HG02885 (cell line): ENCODE results near the gene MOV10L1.

Source experiments
- ATAC-seq: cut with Tn5 transposase; IDR thresholded peaks from one replicate; pipeline ENCODE4 v1.9.1; 2021; ENCODE audit warnings: mild to moderate bottlenecking; ENCODE audit not compliant: unreplicated experiment, poor library complexity

The MOV10L1 gene

DNA sequence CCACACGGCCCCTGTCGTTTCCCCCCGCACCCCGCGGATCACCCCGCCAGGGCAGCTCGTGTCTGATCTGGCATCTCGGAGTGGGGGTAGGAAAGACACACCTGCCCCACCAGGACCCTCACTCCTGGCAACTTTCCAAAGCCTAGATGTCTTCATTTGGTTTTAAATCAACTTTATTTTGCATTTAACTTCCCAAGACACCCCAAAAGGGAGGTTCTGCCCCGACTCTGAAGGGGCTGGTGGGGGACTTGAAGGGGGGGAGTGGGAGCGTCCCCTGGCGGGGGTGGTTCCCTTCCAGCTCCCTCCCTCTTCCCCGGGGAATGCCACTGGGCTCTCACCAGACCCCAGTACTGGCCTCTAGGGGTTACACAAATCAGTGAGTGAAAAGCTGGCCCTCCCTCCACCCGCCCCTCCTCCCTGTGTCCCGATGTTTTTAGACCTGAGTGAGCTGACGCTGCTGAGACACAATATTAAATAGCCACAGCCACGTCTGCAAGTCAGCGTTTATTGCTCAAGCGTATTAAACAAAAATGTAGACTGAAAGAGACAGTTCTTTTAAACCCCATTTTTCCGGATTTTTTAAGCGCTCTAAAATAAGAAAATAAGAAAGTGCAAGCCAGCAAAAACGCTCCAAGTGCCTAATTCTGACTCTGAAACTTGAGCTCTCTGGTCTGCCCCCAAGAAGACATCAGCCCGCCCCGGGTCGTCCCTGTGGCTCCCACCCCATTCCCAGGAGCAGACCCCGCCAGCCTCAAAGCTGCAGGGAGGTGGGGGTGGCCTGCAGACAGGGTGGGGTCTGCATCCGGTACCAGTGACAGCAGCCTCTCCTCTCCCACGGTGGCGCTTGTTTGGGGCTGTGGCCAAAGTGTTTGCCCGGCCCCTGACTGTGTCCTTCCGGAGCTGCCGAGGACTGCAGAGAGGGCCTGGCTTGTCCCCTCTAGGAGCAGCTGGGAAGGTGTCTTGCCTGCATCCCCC, 30.6 kb upstream of the MOV10L1 start:
- ATAC-seq, result no peak

DNA sequence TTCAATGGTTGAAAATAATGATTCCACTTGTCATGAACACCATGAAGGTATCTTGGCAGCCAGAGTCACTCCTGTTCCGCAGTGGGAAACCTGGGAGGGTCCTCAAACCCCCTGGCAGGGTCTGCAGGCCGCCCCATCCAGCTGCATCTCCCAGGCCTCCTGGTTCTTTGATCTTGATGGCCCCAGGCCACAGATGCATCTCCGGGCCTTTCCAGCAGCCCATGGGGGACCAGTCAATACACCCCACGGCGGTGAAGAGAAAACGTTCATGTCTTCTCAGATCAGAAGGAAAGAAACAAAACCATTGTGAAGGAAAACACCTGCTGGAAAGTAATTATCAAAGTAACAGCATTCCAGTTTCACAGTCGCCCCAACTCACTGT, 29.9 kb upstream of the MOV10L1 start:
- ATAC-seq, result no peak

DNA sequence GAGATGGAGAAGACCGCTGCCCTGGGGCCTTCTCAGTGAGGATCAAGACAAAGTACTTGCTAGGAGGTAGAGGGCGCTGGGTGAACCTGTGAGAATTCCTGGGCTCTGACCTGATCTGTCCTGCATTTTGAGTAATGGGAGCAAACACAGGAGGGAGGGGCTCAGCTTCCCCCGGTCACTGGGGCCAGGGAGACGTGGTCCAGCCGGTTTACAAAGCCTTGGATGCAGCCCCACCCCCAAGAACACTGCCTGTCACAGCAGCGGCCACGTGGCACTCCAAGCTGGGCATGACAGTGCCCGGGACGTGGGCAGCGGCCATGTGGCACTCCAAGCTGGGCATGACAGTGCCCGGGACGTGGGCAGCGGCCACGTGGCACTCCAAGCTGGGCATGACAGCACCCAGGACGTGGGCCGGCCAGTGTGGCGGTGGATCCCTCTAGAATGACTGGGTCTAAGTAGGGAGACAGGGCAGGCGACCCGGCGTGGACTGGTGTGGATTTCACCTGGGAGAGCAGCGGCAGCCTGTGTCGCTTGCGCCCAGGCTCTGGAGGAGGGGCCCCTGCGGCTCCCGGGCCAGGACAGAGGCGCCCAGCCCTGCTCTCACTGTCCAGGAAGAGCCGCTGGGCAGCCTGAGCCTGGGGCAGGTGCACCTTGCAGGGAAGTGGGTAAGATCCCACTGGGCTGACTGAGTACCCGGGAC, 29.2 kb upstream of the MOV10L1 start:
- ATAC-seq, result no peak

DNA sequence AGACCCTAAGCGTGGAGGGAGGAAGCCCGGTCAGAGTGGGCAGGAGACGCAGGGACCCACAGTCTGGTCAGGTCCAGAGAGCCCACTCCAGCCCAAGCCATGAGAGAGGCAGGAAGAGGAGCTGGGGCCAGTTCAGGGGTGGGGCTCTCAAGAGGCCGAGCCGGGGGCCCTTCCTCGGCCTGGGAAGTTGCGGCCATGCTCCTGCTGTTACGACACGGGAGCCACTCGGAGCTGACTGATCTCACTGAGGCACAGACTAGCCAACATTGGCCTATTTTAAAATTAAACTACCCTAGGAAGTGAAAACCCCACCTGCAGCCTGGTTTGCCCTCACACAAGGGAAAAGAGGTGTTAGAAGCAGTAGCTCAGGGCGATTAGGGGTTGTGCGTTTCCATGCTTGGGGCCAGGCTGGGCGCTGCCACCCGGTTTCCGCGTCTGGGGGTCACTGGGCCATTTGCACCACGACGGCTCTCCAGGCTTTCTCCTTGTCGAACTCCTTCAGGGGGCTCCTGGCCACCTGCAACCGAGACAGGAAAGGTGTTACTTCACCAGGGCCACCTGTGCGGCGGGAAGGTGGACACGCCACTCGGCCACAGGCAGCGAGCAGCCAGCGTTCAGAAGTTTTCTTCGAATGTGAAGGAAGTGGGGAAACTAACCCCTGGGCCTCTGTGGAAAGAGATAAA, 28.5 kb upstream of the MOV10L1 start:
- no peak for ATAC-seq

DNA sequence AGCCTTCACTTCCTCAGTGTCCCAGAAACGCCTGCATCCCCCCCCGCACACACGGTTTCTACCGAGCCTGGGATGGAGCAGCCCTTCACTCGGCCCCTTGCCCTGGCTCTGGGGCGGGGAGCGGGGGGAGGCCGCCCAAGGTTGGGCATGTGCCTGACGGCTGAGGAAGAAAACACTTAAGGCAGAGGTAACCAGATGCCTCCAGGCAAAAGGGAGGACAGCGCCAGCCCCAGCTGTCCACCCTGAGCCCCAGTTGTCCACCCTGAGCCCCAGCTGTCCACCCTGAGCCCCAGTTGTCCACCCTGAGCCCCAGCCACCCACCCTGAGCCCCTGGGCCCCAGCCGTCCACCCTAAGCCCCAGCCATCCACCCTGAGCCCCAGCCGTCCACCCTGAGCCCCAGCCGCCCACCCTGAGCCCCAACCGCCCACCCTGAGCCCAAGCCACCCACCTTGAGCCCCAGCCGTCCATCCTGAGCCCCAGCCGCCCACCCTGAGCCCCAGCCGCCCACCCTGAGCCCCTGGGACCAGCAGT, 27.9 kb upstream of the MOV10L1 start:
- no peak for ATAC-seq

DNA sequence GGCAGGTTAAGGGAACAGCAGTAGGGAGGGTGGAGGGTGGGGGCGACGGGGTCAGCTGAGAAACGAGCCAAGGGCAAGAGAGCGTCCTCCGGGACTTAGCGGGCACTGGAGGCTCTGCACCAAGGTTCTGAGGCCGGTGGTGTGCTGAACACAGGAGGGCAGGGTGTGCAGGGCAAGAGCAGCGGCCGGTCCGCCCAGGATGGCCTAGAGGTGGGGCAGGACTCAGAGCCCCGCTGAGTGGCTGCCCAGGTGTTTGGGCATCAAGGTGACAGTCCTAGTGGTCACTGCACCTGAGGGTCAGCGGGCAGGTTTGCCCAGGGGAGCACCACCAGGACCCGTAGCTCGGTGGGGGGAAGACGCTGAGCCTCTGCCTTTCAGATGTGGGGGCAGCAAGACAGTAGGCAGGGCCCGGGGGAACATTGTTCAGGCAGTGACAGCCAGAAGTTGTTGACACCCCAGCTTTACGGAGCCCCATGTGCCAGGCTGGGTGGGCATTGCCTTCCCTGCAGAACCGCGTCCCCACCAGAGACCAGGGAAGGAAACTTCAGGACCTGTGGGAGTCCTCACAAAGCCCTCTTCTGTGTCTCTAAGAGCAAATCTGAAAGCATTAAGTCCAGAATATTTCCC, 27.2 kb upstream of the MOV10L1 start:
- no peak for ATAC-seq

DNA sequence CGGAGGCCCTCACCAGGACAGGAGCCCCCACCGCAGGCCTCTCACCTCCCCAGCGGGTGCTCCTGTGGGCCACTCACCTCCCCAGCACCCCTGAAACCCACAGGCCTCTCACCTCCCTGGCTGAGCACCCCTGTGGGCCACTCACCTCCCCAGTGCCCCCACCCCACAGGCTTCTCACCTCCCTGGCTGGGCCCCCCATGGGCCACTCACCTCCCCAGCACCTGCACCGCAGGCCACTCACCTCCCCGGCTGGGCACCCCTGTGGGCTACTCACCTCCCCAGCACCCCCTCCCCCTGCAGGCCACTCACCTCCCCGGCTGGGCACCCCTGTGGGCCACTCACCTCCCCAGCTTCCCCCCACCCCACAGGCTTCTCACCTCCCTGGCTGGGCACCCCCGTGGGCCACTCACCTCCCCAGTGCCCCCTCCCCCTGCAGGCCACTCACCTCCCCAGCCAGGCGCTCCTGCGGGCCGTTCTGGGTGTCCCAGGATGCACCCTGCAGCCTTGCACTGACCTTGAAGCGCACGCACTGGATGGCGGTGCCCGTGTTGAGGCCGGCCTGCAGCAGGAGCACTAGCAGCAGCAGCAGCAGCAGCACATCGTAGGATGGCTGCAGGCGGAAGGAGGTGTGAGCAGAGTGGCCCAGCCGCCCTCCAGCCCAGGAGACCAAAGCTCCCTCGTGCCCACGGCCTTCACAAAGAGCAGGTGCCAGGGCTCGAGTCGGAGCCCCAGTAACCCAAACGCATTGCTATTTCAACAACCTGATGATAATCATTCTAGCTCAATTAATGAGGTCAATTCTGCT, 26.0 kb upstream of the MOV10L1 start:
- ATAC-seq, result no peak

DNA sequence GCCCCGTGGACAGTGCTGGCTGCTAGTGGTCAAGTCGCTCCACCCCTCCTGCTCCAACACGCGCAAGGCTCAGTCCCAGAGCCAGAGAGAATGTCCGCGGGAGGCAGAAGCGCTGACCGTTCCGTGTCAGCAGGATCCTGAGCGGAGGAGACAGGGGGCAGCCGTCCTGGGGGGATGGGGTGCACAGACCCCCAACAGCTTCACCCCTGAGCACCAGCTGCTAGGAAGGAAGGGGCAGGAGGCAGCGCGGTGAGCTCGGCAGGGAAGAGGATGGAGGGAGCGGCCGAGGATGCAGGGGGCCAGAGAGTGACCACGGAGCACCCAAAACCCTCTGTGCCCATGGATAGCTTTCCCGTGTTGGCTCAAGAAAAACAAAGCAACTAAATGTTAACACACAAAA, 25.4 kb upstream of the MOV10L1 start:
- ATAC-seq, result no peak

DNA sequence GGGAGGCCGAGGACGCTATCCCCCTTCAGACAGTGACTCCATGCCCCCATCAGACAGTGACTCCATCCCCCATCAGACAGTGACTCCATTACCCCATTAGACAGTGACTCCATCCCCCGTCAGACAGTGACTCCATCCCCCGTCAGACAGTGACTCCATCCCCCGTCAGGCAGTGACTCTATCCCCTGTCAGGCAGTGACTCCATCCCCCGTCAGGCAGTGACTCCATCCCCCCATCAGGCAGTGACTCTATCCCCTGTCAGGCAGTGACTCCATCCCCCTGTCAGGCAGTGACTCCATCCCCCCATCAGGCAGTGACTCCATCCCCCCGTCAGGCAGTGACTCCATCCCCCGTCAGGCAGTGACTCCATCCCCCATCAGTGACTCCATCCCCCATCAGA, 22.6 kb upstream of the MOV10L1 start:
- ATAC-seq, result no peak

DNA sequence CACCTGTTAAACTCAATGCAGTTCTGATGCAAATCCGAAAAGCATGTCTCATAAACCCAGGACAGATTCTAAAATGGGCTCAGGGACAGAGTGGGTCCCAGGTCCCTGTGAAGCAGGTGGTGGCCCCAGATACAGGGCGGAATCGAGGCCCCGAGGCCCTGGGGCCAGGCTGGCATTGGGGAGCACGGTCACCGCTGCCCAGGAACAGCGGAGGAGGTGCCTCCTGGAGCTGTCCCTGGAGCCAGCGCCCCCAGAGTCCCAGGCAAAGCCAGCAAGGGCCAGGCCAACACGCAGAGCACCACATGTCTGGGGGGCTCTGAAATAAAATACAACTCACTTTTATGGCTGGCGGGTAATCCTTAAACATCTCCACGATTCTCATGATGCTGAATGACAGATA, 21.7 kb upstream of the MOV10L1 start:
- ATAC-seq, result no peak

DNA sequence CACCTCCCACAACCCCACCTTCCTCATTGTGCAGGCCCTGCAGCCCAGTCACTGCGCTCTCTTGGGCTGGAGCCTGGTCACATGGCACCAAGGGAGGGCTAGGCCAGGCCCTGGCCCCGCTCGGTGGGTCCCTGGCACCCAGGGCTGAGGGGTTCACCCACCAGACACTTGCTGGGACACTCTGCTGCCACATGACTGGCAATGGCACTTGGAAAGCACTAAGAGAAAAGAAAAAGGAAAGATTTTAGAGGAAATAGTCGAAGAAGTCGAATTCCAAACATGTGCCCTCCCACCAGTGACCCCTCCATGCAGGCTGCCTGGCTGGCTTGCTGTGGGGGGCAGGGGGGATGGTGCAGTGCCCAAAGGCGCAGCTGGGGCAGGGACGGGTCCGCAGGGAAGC, 19.4 kb upstream of the MOV10L1 start:
- ATAC-seq, result no peak

DNA sequence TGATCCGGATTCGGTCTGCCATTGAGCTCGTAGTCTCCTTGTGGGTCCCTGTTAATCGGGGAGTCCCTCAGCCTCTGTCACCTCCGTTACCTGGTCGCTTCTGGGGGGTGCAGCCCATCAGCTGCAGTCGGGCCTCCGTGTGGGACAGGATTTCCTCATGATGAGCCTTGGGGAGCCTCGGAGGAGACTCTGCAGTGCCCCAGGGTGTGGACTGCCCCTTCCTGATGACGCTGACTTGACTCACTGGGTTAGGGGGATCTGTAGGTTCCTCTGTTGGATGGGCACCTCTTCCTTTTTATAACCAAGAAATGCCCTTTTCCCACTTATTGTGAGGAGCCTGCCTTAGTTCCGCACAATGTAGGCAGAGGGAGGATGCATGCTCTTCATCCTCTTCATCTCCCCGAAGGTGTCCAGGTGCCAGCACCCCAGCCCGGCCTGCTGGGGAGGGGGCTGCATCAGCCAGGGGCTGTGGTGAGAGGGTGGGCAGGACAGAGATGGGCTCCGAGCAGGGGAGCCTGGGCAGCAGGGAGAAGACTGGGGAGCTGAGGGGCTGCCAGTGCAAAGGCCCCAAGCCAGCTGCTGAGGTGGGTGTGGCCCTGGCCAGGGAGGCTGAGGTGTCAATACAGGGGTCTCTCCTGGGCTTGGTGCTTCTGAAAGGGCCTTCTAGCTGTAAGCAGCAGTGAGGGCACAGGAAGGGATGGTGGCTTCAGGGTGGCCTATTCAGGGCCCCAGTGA, 18.2 kb upstream of the MOV10L1 start:
- ATAC-seq, result no peak

DNA sequence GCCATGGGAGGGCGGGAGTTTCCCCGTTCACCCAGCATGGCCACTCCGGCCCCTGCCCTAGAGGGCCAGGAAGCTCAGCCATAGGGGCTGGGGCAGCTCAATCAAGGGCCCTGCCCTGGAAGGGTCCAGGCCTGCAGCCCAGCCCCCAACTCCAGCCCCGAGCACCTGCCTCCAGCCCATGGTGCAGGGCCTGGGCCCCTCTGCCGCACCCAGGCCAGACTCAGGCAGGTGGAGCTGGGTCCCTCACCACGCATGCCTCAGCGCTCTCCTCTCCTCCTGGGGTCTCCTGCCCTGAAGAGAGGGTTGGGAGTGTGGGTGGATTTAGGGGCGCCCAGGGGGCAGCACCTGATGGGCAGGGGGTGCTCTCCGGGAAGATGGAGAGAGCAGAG, 17.6 kb upstream of the MOV10L1 start:
- ATAC-seq, result no peak

DNA sequence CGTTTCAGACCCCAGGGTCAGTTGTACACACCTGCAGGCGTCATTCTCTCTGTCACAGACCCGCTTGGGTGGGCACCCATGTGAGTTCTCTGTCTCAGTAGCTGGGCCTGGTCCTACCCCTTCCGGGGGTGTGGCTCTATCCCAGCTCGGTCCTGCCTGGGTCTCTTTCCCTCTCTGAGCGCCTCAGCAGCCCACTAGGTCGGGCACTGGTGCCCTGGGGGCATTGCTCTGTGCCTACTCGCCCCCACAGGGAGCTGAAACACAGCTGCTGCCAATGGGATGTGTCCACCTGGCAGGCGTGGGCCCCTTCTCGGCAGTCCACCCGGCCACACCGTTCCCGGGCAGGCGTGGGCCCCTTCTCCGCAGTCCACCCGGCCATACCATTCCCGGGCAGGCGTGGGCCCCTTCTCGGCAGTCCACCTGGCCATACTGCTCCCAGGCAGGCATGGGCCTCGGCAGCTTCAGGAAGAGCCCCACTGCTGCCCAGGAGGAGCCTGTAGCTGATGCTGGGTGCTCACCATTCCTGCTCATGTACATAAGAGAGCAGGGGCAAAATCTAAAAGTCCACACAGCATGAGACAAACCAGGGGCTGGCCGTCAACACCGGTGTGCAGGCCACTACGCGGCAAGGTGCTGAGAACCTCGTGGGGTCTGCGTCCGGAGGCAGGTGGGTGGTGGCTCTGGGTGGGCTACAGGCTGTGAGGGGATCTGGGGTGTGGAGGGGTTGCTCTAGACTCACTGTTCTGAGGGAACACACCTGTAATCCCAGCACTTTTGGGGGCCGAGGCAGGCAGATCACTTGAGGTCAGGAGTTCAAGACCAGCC, 16.9 kb upstream of the MOV10L1 start:
- no peak for ATAC-seq

DNA sequence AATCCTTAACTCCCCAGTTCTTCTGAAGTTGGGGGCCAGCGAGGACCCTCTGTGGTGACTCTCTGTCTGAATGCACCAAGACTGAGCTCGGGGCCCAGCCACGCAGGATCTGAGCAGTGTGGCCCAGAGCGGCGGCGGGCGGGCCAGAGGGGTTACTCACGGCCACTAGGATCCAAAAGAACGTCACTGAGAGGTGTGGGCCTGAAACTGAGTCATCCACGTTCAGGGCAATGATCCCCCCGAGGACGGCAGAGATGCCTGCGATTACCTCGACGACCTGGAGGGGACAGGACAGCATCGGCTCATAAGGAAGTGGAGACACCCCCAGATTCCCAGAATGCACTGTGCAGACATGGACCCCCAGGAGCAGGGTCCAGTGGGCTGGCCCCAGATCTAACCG, 15.8 kb upstream of the MOV10L1 start:
- no peak for ATAC-seq

DNA sequence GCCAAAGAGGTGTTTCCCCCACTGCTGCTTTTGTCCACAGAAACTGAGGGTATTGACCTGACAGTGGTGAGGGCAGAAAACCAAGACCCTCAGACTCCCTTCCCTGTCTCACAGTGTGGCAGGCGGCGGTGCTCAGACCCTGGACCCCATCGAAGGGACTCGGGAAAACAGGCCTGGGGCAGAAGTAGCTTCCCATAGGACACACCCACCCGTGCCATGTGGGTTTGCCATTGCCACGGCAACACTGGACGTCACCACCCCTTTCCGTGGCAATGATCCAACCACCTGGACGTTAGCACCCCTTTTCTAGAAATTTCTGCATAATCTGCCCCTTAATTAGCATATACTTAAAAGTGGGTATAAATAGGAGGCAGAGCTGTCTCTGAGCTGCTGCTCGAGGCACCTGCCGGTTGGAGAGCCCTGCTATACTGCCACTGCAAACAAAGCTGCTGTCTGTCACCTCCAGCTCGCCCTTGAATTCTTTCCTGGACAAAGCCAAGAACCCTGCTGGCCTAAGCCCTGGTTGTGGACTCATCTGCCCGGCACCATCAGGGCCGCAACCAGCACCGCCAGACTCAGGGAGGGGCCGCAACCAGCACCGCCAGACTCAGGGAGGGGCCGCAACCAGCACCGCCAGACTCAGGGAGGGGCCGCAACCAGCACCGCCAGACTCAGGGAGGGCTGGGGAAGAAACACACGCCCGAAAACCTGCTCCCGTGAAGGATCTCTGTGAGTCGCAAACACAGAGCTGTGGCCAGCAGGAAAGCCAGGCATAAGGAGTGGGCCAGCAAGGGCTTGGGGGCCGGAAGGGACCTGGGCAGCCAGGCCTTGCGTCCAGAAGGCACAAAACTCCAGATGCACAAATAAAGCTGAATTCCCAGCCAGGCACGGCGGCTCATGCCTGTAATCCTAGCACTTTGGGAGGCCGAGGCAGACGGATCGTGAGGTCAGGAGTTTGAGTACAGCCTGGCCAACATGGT, 15.0 kb upstream of the MOV10L1 start:
- ATAC-seq, result no peak
